Body of pancreas (tissue), 4 donors: ENCODE results near the gene KRTAP12-4.

Source experiments
- CTCF ChIP-seq, 7 experiments: fragments of 450-650 bp in 4 of 7; fragments of 200-600 bp in 3 of 7; sonication (generic) in 3 of 7; IDR thresholded peaks; one replicate each; pipeline ENCODE4 v1.5.1; 2016 to 2019; ENCODE audit warnings: antibody characterized with exemption in 7 of 7
- POLR2A ChIP-seq, 3 donors: fragments of 450-650 bp; IDR thresholded peaks; one replicate each; pipeline ENCODE4 v1.6.1; 2016; ENCODE audit warnings: antibody characterized with exemption in 3 of 3, mild to moderate bottlenecking in 2 of 3

DNA sequence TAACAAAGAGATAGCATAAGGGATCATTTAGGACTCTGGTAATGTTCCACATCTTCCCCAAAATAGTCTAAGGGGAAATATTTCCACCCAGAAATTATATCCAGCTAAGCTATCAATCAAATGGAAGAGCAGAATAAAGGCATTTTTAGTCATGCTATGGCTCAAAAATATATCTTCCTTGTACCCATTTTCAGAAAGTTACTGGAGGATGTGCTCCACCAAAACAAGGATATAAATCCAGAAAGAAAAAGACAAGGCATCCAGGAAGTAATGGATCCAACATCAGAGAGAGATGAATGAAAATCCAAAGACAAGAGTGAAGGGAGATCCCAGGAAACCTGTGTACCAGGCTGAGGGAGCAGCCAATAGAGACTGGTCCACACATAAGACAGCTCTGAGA, 45.3 kb downstream of the KRTAP12-4 start:
- no peak for TF ChIP-seq CTCF (IDR thresholded peaks at IDR 0.05)
- TF ChIP-seq POLR2A (IDR thresholded peaks at IDR 0.05): no peak
